H9 (cell line): ENCODE measurements around the gene FAM210B. TPM values are rescaled to one million over a fixed set of nuclear protein-coding genes. Genes with fewer than 3 reads are reported as not detected.

Experiments
- DNase-seq: peaks from one replicate; pipeline ENCODE4 v3.0.0-alpha.2; 2017
- H2AFZ ChIP-seq: one replicate; pipeline ENCODE4 v1.6.1; 2013; ENCODE audit warnings: mild to moderate bottlenecking, low read length, control low read depth, moderate library complexity
- H2AK5ac ChIP-seq: 2 replicates; pipeline ENCODE4 v1.6.1; 2013; ENCODE audit warnings: low read length, control low read depth, mixed read lengths; ENCODE audit not compliant: insufficient read length
- H2BK120ac ChIP-seq: one replicate; pipeline ENCODE4 v1.6.1; 2013; ENCODE audit warnings: low read depth, mild to moderate bottlenecking, low read length, control low read depth, inconsistent platforms; ENCODE audit not compliant: poor library complexity, severe bottlenecking
- H2BK12ac ChIP-seq: 2 replicates; pipeline ENCODE4 v1.6.1; 2013; ENCODE audit warnings: low read length, control low read depth, mixed read lengths, low read depth; ENCODE audit not compliant: insufficient read length
- H2BK15ac ChIP-seq: 2 replicates; pipeline ENCODE4 v1.6.1; 2013; ENCODE audit warnings: low read depth, low read length, control low read depth
- H2BK20ac ChIP-seq: one replicate; pipeline ENCODE4 v1.6.1; 2013; ENCODE audit warnings: low read depth, mild to moderate bottlenecking, low read length, control low read depth, inconsistent platforms; ENCODE audit not compliant: poor library complexity, severe bottlenecking
- H2BK5ac ChIP-seq: 2 replicates; pipeline ENCODE4 v1.6.1; 2013; ENCODE audit warnings: low read length, control low read depth, mixed read lengths; ENCODE audit not compliant: insufficient read length
- H3K14ac ChIP-seq: 2 replicates; pipeline ENCODE4 v1.6.1; 2013; ENCODE audit warnings: low read length, control low read depth; ENCODE audit not compliant: insufficient read depth
- H3K18ac ChIP-seq: 2 replicates; pipeline ENCODE4 v1.6.1; 2013; ENCODE audit warnings: low read depth, mild to moderate bottlenecking, mixed read lengths, low read length, control low read depth; ENCODE audit not compliant: insufficient read length
- H3K23ac ChIP-seq: 2 replicates; pipeline ENCODE4 v1.6.1; 2013; ENCODE audit warnings: low read length, control low read depth, mixed read lengths, low read depth; ENCODE audit not compliant: insufficient read length
- H3K23me2 ChIP-seq: 2 replicates; pipeline ENCODE4 v1.6.1; 2013; ENCODE audit warnings: low read depth, mild to moderate bottlenecking, mixed read lengths, low read length, control low read depth; ENCODE audit not compliant: insufficient read length, poor library complexity, severe bottlenecking
- H3K27ac ChIP-seq: 2 replicates; pipeline ENCODE4 v1.5.1; 2013; ENCODE audit warnings: low read length, control low read depth, mixed read lengths, low read depth; ENCODE audit not compliant: insufficient read length
- H3K27me3 ChIP-seq: 2 replicates; pipeline ENCODE4 v1.6.1; 2013; ENCODE audit warnings: low read length, control low read depth, inconsistent platforms; ENCODE audit not compliant: insufficient read depth
- H3K4ac ChIP-seq: 2 replicates; pipeline ENCODE4 v1.6.1; 2013; ENCODE audit warnings: low read depth, mild to moderate bottlenecking, control low read depth, inconsistent platforms, low read length, moderate library complexity
- H3K4me1 ChIP-seq: 2 replicates; pipeline ENCODE4 v1.6.1; 2013; ENCODE audit warnings: low read length, control low read depth, inconsistent platforms; ENCODE audit not compliant: insufficient read depth
- H3K4me2 ChIP-seq: 2 replicates; pipeline ENCODE4 v1.6.1; 2013; ENCODE audit warnings: low read length, control low read depth, mixed read lengths; ENCODE audit not compliant: insufficient read length, insufficient read depth
- H3K56ac ChIP-seq: 2 replicates; pipeline ENCODE4 v1.6.1; 2013; ENCODE audit warnings: low read depth, mild to moderate bottlenecking, mixed read lengths, low read length, control low read depth; ENCODE audit not compliant: insufficient read length
- H3K79me1 ChIP-seq: 2 replicates; pipeline ENCODE4 v1.6.1; 2013; ENCODE audit warnings: low read depth, mild to moderate bottlenecking, moderate library complexity, low read length, control low read depth, inconsistent platforms; ENCODE audit not compliant: insufficient read depth, poor library complexity, severe bottlenecking
- H3K79me2 ChIP-seq: 2 replicates; pipeline ENCODE4 v1.6.1; 2013; ENCODE audit warnings: low read length, control low read depth, inconsistent platforms; ENCODE audit not compliant: insufficient read depth
- H3K9ac ChIP-seq: 2 replicates; pipeline ENCODE4 v1.6.1; 2013; ENCODE audit warnings: low read length, control low read depth, mixed read lengths; ENCODE audit not compliant: insufficient read length; ENCODE audit errors: extremely low read depth
- H3K9me3 ChIP-seq: one replicate; pipeline ENCODE4 v1.6.1; 2013; ENCODE audit warnings: low read depth, low read length, inconsistent platforms; ENCODE audit not compliant: control insufficient read depth
- H3T11ph ChIP-seq: one replicate; pipeline ENCODE4 v1.6.1; 2013; ENCODE audit warnings: mild to moderate bottlenecking, low read length, control low read depth, inconsistent platforms
- H4K20me1 ChIP-seq: one replicate; pipeline ENCODE4 v1.6.1; 2013; ENCODE audit not compliant: control insufficient read depth, insufficient read length, insufficient read depth
- H4K5ac ChIP-seq: 2 replicates; pipeline ENCODE4 v1.6.1; 2013; ENCODE audit warnings: low read depth, mild to moderate bottlenecking, mixed read lengths, low read length, control low read depth; ENCODE audit not compliant: insufficient read length
- H4K8ac ChIP-seq: replicated peaks from 2 replicates; pipeline ENCODE4 v1.6.1; 2013; ENCODE audit warnings: low read length, control low read depth, mixed read lengths, low read depth; ENCODE audit not compliant: insufficient read length
- H4K91ac ChIP-seq: 2 replicates; pipeline ENCODE4 v1.6.1; 2013; ENCODE audit warnings: low read depth, mild to moderate bottlenecking, moderate library complexity, mixed read lengths, low read length, control low read depth; ENCODE audit not compliant: insufficient read length
- H3K27ac Mint-ChIP-seq, 3 experiments: 2 replicates in 2 of 3; 3 replicates in 1 of 3; pipeline ENCODE4 v1.8.0; 2020 to 2021; ENCODE audit warnings: mixed read lengths in 3 of 3, mild to moderate bottlenecking in 1 of 3, moderate library complexity in 1 of 3
- H3K27me3 Mint-ChIP-seq: 2 replicates; pipeline ENCODE4 v1.8.0; 2021; ENCODE audit warnings: low read depth, mild to moderate bottlenecking, moderate library complexity, mixed read lengths
- H3K36me3 Mint-ChIP-seq, 3 experiments: 2 replicates in 2 of 3; 3 replicates in 1 of 3; pipeline ENCODE4 v1.8.0; 2020 to 2021; ENCODE audit warnings: low read depth in 3 of 3, mixed read lengths in 3 of 3; ENCODE audit not compliant: insufficient read depth in 1 of 3
- H3K4me1 Mint-ChIP-seq, 2 experiments: 2 replicates each; pipeline ENCODE4 v1.8.0; 2020; ENCODE audit warnings: mixed read lengths in 2 of 2
- H3K4me3 Mint-ChIP-seq, 2 experiments: 2 replicates in 1 of 2; 3 replicates in 1 of 2; pipeline ENCODE4 v1.8.0; 2020 to 2021; ENCODE audit warnings: mild to moderate bottlenecking in 2 of 2, mixed read lengths in 2 of 2, moderate library complexity in 1 of 2
- H3K9me3 Mint-ChIP-seq, 2 experiments: 2 replicates in 1 of 2; 3 replicates in 1 of 2; pipeline ENCODE4 v1.8.0; 2020; ENCODE audit warnings: mild to moderate bottlenecking in 2 of 2, mixed read lengths in 2 of 2, moderate library complexity in 1 of 2
- WGBS: extraction: QIAGEN DNeasy Blood & Tissue Kit; methylation state at CpG from one replicate; pipeline ENCODE4 v1.1.7; 2013; ENCODE audit warnings: missing lambda C conversion rate, low lambda C conversion rate, mixed read lengths; ENCODE audit not compliant: insufficient read length; ENCODE audit errors: extremely low coverage; 5-methylcytosine and 5-hydroxymethylcytosine counted together
- total RNA-seq: library from RNA; stranded (reverse); gene quantifications from 2 replicates; pipeline ENCODE4 v1.2.1, GENCODE V29; 2021
- TF ChIP-seq, protein P1 (sequence below): fragments of 200-600 bp; sonication (generic); conservative IDR thresholded peaks from 3 replicates; pipeline ENCODE4 v1.8.0; 2021; ENCODE audit warnings: antibody characterized with exemption, mild to moderate bottlenecking

Gene FAM210B
- total RNA-seq, 1 experiment from 2014 or later, result 24.2 TPM

DNA sequence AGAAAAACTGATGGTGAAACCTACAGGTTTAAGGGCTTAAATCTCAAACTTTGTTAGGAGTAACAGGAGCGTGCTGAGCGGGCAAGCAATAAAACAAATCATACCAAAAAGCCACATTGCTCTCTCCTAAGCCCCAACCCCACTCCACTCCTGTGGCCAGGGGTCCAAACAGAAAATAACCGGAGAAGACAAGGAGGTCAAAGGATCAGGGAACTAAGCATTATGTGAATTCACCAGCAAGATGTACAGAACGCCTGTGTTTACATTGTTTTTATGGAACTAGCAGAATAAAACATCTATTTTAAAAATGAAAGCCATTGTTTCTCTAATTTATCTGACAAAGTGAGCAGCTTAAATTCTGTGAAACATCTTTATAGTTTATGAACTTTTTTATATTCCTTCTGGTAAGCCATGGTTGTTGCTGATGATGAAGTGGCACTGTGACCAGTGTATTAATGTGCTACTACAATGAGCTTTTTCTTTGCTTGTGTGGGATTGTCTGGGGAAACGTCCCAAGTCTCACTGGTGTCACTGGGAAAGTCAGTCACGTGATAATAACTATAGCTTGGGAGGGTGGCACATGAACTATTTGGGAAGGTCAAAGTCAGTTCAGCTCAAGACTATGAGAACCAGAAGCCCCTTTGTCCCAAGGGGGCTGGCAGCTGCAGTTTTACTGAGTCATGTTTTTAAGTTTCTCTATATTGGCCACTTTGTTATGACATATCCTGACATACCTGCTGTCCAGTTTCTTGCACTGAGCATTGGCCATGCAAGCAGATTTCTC is 9.8 kb downstream of the FAM210B start:
- Histone ChIP-seq H3K27ac (no peak overlapping the region), H2BK5ac (no peak overlapping the region), H3K4me2 (no peak overlapping the region), H3K56ac (no peak overlapping the region), H3K23me2 (no peaks in the 10 kb centered on the region), H2AK5ac (no peak overlapping the region), H4K8ac (no peak overlapping the region), H3K79me1 (no peaks in the 10 kb centered on the region), H3K23ac (no peak overlapping the region), H2BK12ac (no peak overlapping the region), H2BK15ac (no peak overlapping the region), H4K91ac (no peak overlapping the region), H4K5ac (no peak overlapping the region), H3K9ac (no peak overlapping the region), H4K20me1 (no peaks in the 10 kb centered on the region), H2BK120ac (no peak overlapping the region), H3K79me2 (peaks cover 1% of the 10 kb centered on the region; the same call in 1 of the 2 replicates), H3K27me3 (no peaks in the 10 kb centered on the region), H3K14ac (no peak overlapping the region), H3K18ac (no peak overlapping the region), H3T11ph (no peak overlapping the region), H3K9me3 (no peaks in the 10 kb centered on the region), H3K4me1 (no peaks in the 10 kb centered on the region), H3K4ac (no peak overlapping the region), H2AFZ (no peak overlapping the region), H2BK20ac (no peak overlapping the region)
- Mint-ChIP-seq H3K4me1 (no peaks in the 10 kb centered on the region), H3K9me3 (no peaks in the 10 kb centered on the region), H3K27me3 (no peaks in the 10 kb centered on the region), H3K27ac (peak overlapping the region in 2 of 3 experiments; percentile 53 to 87; a peak in 3 of 7 replicates), H3K4me3 (no peak overlapping the region), H3K36me3 (peaks cover 20 to 68% (median 36%) of the 10 kb centered on the region in 3 experiments)
- WGBS, result no CpG with 5 or more reads among the region's 6 CpGs
- TF ChIP-seq, protein P1, sequence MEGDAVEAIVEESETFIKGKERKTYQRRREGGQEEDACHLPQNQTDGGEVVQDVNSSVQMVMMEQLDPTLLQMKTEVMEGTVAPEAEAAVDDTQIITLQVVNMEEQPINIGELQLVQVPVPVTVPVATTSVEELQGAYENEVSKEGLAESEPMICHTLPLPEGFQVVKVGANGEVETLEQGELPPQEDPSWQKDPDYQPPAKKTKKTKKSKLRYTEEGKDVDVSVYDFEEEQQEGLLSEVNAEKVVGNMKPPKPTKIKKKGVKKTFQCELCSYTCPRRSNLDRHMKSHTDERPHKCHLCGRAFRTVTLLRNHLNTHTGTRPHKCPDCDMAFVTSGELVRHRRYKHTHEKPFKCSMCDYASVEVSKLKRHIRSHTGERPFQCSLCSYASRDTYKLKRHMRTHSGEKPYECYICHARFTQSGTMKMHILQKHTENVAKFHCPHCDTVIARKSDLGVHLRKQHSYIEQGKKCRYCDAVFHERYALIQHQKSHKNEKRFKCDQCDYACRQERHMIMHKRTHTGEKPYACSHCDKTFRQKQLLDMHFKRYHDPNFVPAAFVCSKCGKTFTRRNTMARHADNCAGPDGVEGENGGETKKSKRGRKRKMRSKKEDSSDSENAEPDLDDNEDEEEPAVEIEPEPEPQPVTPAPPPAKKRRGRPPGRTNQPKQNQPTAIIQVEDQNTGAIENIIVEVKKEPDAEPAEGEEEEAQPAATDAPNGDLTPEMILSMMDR, result no peak
- DNase-seq, result no peak
